WI38 (cell line): ENCODE results near the gene MAB21L2.

ENCODE experiments used
- H3K4me3 ChIP-seq: 2 replicates; pipeline ENCODE4 v1.5.1; 2011; ENCODE audit warnings: low read depth, mild to moderate bottlenecking, control low read depth, low read length
- TF ChIP-seq, protein P1 (sequence below): IDR thresholded peaks from 2 replicates; pipeline ENCODE4 v1.5.1; 2012; ENCODE audit warnings: low read depth, mild to moderate bottlenecking, control low read depth, low read length

Gene MAB21L2

DNA sequence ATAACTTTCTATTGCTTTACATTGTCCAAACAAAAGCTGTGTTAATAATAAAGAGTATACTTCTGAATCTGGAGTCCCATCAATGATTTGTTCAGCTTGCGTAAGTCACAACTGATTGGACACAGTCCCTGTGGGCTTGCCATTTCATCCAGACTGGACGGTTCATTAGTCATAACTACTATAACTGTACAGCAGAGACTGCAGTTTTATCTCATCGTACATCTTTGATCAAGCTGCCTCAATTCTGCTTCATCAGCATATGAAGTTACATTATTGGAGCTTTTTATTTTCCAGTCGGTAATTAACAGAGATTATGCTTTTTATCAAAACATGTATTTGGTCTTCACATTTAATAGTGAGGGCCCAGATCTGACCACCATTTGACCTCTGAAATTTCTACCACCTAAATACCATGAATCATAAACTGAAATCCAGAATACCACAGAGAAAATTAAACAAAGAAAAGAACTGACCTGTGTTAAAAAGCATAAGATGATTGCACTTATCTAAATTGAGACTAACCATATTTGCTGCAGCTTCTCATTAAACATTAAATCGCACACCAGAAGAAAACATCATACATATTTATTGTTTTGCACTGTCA lies 12.5 kb upstream of the MAB21L2 start:
- no peak overlapping the region for H3K4me3 ChIP-seq
- TF ChIP-seq, protein P1, sequence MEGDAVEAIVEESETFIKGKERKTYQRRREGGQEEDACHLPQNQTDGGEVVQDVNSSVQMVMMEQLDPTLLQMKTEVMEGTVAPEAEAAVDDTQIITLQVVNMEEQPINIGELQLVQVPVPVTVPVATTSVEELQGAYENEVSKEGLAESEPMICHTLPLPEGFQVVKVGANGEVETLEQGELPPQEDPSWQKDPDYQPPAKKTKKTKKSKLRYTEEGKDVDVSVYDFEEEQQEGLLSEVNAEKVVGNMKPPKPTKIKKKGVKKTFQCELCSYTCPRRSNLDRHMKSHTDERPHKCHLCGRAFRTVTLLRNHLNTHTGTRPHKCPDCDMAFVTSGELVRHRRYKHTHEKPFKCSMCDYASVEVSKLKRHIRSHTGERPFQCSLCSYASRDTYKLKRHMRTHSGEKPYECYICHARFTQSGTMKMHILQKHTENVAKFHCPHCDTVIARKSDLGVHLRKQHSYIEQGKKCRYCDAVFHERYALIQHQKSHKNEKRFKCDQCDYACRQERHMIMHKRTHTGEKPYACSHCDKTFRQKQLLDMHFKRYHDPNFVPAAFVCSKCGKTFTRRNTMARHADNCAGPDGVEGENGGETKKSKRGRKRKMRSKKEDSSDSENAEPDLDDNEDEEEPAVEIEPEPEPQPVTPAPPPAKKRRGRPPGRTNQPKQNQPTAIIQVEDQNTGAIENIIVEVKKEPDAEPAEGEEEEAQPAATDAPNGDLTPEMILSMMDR = no peak

GRCh38 chr4:150569998-150570535 lies 11.9 kb upstream of the MAB21L2 start:
- H3K4me3 ChIP-seq = no peak overlapping the region
- TF ChIP-seq, protein P1 = no peak

DNA sequence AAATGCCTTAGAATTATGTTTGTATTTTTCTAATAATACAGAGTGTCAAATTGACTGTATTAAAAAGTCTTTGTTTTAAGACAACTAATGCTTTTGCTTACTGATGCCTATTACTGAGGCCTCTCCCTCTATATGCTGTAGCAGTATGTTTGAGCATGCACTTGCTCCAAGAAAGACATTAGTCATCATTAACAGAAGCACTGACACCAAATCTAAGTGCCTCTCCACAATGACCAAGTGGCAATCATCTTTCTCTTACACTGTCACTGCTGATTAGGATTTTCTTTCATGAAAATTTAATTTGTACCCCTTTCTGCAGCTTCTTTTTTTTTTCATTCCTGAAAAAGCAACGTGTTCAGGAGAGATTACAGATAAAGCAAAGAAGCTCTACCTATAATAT lies 11.1 kb upstream of the MAB21L2 start:
- TF ChIP-seq, protein P1 = no peak

DNA sequence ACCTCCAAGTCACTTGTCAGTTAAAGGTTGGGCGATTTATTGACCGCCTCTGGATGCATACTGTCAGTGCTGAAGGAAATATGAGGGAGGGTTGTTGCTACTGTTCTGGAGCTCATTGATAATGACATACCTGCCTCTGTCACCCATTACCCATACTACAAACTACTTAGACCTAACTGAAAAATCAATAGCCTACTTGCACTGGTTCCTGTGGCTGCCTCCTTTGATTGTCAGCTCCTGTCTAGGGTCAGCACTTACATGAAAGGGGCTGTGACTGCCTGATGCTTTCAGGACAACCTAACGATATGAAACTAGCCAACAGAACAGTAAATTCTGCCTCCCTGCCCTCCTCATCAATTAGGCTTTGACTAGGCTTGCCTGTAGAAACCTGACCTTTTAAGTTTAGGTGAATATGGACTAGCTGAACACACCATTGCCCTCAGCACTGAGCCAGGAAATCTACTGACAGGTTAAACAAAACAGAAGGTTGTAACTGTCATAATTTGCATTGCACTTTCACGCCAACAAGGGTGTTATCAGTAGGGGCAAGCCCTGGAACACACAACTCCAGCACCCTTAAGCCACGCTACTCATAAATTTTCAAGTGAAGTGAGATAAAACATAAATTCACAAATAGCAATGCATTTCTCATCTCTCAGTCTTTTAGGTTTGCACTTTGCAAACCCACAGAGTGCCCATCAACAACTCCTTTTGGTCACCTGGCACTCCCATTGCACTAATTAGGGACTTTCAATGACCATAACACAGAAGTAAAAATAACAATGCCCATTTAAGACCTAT lies 9.0 kb upstream of the MAB21L2 start:
- TF ChIP-seq, protein P1 = no peak
- no peak overlapping the region for H3K4me3 ChIP-seq

More for the DNA sequence above, 11.1 kb upstream of the MAB21L2 start:
- H3K4me3 ChIP-seq = no peak overlapping the region

GRCh38 chr4:150573534-150573933 lies 8.4 kb upstream of the MAB21L2 start:
- no peak overlapping the region for H3K4me3 ChIP-seq
- TF ChIP-seq, protein P1 = no peak

- H3K4me3 ChIP-seq = no peak overlapping the region
- TF ChIP-seq, protein P1 = no peak
Measured at GRCh38 chr4:150574678-150575077, 7.3 kb upstream of the MAB21L2 start.

- H3K4me3 ChIP-seq = no peak overlapping the region
Measured at GRCh38 chr4:150577796-150578195, 4.2 kb upstream of the MAB21L2 start.

More at GRCh38 chr4:150577796-150578195, 4.2 kb upstream of the MAB21L2 start:
- TF ChIP-seq, protein P1 = no peak
